SU-DHL-6 (cell line): ENCODE measurements around the gene CCDC32.
"Not testable (repeated sequence)": the region's sequence is repeated elsewhere in the genome, so short reads cannot be mapped to it uniquely, and the experiment has no call there.

ENCODE experiments used
- H2AFZ ChIP-seq: fragments of 200-600 bp; sonication (generic); 2 replicates; pipeline ENCODE4 v1.6.1; 2014; ENCODE audit warnings: low read depth, mild to moderate bottlenecking, moderate library complexity, mixed read lengths, antibody characterized with exemption, low read length; ENCODE audit not compliant: severe bottlenecking
- H3F3A ChIP-seq: fragments of 200-600 bp; shearing (Covaris generic); 2 replicates; pipeline ENCODE4 v1.6.0; 2016; ENCODE audit warnings: antibody characterized with exemption, mild to moderate bottlenecking; ENCODE audit not compliant: insufficient read depth
- H3K27ac ChIP-seq: fragments of 200-600 bp; sonication (generic); 2 replicates; pipeline ENCODE4 v1.5.1; 2016; ENCODE audit warnings: low read depth, mild to moderate bottlenecking, low read length, moderate library complexity, mixed read lengths
- H3K27me3 ChIP-seq: fragments of 200-600 bp; sonication (generic), shearing (Covaris generic); 2 replicates; pipeline ENCODE4 v1.6.0; 2014; ENCODE audit warnings: mild to moderate bottlenecking, low read length
- H3K36me3 ChIP-seq: fragments of 200-600 bp; sonication (generic); 2 replicates; pipeline ENCODE4 v1.6.1; 2014; ENCODE audit warnings: mild to moderate bottlenecking, low read length, mixed read lengths
- H3K4me2 ChIP-seq: fragments of 300-600, 200-600 bp; shearing (Covaris generic), sonication (generic); 2 replicates; pipeline ENCODE4 v1.6.0; 2014; ENCODE audit warnings: low read length, low read depth, mild to moderate bottlenecking; ENCODE audit not compliant: poor library complexity, severe bottlenecking
- H3K4me3 ChIP-seq: fragments of 200-600 bp; sonication (generic); 2 replicates; pipeline ENCODE4 v1.5.1; 2014; ENCODE audit warnings: antibody characterized with exemption, low read length, mild to moderate bottlenecking, mixed read lengths; ENCODE audit not compliant: insufficient read depth, poor library complexity, severe bottlenecking
- H3K79me2 ChIP-seq: fragments of 200-600 bp; sonication (generic); 2 replicates; pipeline ENCODE4 v1.6.1; 2014; ENCODE audit warnings: mild to moderate bottlenecking, low read length, moderate library complexity; ENCODE audit not compliant: insufficient read depth
- H3K9ac ChIP-seq: fragments of 200-600 bp; sonication (generic); 2 replicates; pipeline ENCODE4 v1.7.0; 2014; ENCODE audit warnings: mild to moderate bottlenecking, low read length
- H3K9me2 ChIP-seq: fragments of 200-600 bp; sonication (generic); replicated peaks from 2 replicates; pipeline ENCODE4 v1.6.1; 2014; ENCODE audit warnings: low read length; ENCODE audit not compliant: insufficient read depth
- H3K9me3 ChIP-seq: fragments of 200-600 bp; sonication (generic); 2 replicates; pipeline ENCODE4 v1.6.1; 2014; ENCODE audit warnings: low read length, mixed read lengths; ENCODE audit not compliant: insufficient read depth
- H4K20me1 ChIP-seq: fragments of 200-600 bp; sonication (generic); 2 replicates; pipeline ENCODE4 v1.6.1; 2014; ENCODE audit warnings: low read depth, mild to moderate bottlenecking, antibody characterized with exemption, low read length, moderate library complexity, mixed read lengths
- EZH2phosphoT487 ChIP-seq: fragments of 200-600 bp; sonication (generic), shearing (Covaris generic); conservative IDR thresholded peaks from 2 replicates; pipeline ENCODE4 v1.6.1; 2018; ENCODE audit warnings: mild to moderate bottlenecking, antibody characterized with exemption, low read length, moderate library complexity, mixed read lengths
- TF ChIP-seq, protein P1 (sequence below): fragments of 200-600 bp; sonication (generic); IDR thresholded peaks from one replicate; pipeline ENCODE4 v1.5.1; 2017; ENCODE audit warnings: antibody characterized with exemption, mild to moderate bottlenecking, low read length, moderate library complexity; ENCODE audit not compliant: insufficient read depth, poor library complexity, severe bottlenecking

The CCDC32 gene

DNA sequence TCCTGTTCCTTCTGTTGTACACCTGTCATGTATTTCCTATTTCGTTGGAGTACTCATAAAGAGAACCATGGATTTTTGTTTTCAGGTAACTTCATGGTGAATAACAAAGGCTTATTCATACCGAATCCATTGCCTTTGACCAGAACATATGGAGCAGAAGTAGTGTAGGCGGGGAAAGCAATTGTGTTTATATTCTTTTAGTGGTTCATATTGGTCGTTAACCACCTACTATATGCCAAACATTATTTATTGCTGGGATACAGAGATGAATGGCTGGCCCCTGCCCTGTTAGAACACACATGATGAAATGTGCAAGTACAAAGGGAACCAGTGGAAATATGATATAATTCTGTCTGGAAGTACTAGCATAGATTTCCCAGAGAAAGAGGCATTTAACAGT lies 14.1 kb upstream of the CCDC32 start:
- no peak overlapping the region for H2AFZ ChIP-seq

DNA sequence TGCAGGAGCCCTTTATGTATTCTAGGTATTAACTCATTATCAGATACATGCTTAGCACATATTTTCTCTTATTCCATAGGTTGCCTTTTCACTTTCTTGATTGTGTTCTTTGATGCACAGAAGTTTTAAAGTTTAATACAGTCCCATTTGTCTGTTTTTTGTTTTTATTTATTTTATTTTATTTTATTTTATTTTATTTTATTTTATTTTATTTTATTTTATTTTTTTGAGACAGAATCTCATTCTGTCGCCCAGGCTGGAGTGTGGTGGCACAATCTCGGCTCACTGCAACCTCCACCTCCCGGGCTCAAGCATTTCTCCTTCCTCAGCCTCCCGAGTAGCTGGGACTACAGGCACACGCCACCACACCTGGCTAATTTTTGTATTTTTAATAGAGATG lies 12.1 kb upstream of the CCDC32 start:
- not testable (repeated sequence) for H2AFZ ChIP-seq

More for the DNA sequence above, 14.1 kb upstream of the CCDC32 start:
- no peaks in the 10 kb centered on the region for H3K9me2 ChIP-seq
- no peak for TF ChIP-seq EZH2phosphoT487
- TF ChIP-seq, protein P1, sequence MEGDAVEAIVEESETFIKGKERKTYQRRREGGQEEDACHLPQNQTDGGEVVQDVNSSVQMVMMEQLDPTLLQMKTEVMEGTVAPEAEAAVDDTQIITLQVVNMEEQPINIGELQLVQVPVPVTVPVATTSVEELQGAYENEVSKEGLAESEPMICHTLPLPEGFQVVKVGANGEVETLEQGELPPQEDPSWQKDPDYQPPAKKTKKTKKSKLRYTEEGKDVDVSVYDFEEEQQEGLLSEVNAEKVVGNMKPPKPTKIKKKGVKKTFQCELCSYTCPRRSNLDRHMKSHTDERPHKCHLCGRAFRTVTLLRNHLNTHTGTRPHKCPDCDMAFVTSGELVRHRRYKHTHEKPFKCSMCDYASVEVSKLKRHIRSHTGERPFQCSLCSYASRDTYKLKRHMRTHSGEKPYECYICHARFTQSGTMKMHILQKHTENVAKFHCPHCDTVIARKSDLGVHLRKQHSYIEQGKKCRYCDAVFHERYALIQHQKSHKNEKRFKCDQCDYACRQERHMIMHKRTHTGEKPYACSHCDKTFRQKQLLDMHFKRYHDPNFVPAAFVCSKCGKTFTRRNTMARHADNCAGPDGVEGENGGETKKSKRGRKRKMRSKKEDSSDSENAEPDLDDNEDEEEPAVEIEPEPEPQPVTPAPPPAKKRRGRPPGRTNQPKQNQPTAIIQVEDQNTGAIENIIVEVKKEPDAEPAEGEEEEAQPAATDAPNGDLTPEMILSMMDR = no peak
- H3K4me2 ChIP-seq = no peak overlapping the region
- H3K9me3 ChIP-seq = no peaks in the 10 kb centered on the region
- no peak overlapping the region for H3K27ac ChIP-seq
- H3K79me2 ChIP-seq = no peaks in the 10 kb centered on the region
- H3K27me3 ChIP-seq = no peaks in the 10 kb centered on the region
- H4K20me1 ChIP-seq = no peaks in the 10 kb centered on the region
- H3F3A ChIP-seq = no peaks in the 10 kb centered on the region
- no peak overlapping the region for H3K4me3 ChIP-seq
- no peaks in the 10 kb centered on the region for H3K36me3 ChIP-seq
- H3K9ac ChIP-seq = no peak overlapping the region

DNA sequence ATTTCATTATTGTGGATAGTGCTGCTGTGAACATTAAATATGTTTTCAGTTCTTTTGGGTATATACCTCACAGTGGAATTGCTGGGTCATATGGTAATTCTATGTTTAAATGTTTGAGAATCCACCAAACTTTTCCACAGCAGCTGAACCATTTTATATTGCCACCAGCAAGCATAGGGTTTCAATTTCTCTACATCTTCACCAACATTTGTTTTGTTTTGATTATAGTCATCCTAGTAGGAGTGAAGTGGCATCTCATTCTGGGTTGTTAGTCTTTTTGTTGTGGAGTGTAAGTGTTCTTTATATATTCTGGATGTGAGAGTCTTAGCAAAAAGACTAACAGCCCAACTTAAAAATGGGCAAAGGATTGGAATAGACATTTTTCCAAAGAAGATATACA lies 10.3 kb upstream of the CCDC32 start:
- Histone ChIP-seq H3K27me3 (no peaks in the 10 kb centered on the region), H3K9me2 (no peaks in the 10 kb centered on the region), H2AFZ (no peak overlapping the region), H3K36me3 (no peaks in the 10 kb centered on the region), H3K27ac (no peak overlapping the region), H4K20me1 (no peaks in the 10 kb centered on the region), H3K79me2 (peaks cover 12% of the 10 kb centered on the region), H3K9me3 (no peaks in the 10 kb centered on the region), H3K4me2 (no peak overlapping the region), H3F3A (no peaks in the 10 kb centered on the region), H3K9ac (no peak overlapping the region), H3K4me3 (no peak overlapping the region)
- TF ChIP-seq, protein P1 = no peak
- no peak for TF ChIP-seq EZH2phosphoT487

More for the DNA sequence above, 12.1 kb upstream of the CCDC32 start:
- not testable (repeated sequence) for H3K9me2 ChIP-seq, H3K36me3 ChIP-seq, H3K27ac ChIP-seq, H3K4me3 ChIP-seq, H3K79me2 ChIP-seq, H3K9ac ChIP-seq, H3K27me3 ChIP-seq, H3F3A ChIP-seq, H3K4me2 ChIP-seq, H3K9me3 ChIP-seq, H4K20me1 ChIP-seq

DNA sequence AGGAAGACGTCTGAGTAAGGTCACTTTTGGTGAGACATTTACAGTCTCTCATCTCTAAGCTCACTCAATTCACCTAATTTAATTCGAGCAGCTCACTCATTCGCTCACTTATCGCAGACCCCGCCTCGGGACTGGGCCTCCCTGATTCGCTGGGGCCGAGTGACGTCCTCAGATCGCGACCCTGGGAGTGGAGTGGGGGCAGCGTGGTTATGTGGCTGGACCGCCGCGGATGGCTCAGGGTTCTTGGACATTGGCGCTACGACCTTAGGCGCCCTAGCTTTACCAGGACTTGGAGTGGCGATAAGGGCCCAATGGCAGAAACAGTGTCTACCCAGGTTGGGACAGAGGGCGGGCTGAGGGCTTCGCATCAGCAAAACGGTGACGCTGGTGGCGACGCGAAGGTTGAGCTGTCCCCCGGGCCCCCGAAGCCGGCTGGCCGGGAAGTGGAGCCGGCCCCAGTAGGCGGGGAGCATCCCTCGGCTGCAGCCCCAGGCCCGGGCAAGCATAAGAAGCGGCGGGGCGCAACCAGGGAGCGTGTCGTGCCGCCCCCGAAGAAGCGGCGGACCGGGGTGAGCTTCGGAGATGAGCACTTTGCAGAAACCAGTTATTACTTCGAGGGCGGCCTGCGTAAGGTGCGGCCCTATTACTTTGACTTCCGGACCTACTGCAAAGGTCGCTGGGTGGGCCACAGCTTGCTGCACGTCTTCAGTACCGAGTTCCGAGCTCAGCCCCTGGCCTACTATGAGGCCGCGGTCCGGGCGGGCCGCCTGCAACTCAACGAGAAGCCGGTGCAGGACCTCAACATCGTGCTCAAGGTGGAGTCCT lies 4.5 kb upstream of the CCDC32 start, which contains the start of gene RPUSD2:
Gene RPUSD2 (plus strand): TSS at position 171 of the 825 bp plus-strand sequence. CDS start 39 bp downstream, at position 210.
- peak within 1 kb of the TSS; percentile 68 for H3K4me3 ChIP-seq
- H3K27me3 ChIP-seq = no peaks in the 10 kb centered on the region
- no peak for TF ChIP-seq EZH2phosphoT487
- TF ChIP-seq, protein P1 = no peak
- H2AFZ ChIP-seq = peak within 1 kb of the TSS; percentile 90
- peak within 1 kb of the TSS; percentile 32; the same call in 1 of the 2 replicates for H3K27ac ChIP-seq
- H3F3A ChIP-seq = peaks cover 5% of the 10 kb centered on the region; the same call in 1 of the 2 replicates
- no peaks in the 10 kb centered on the region for H3K9me3 ChIP-seq
- H3K9ac ChIP-seq = peak within 1 kb of the TSS; percentile 69
- H3K4me2 ChIP-seq = peak within 1 kb of the TSS; percentile 93
- H4K20me1 ChIP-seq = no peaks in the 10 kb centered on the region
- no peaks in the 10 kb centered on the region for H3K9me2 ChIP-seq
- H3K79me2 ChIP-seq = peaks cover 27% of the 10 kb centered on the region
- no peaks in the 10 kb centered on the region for H3K36me3 ChIP-seq
